ENCODE data around the gene TMEM255B. TPM values are rescaled to one million over a fixed set of nuclear protein-coding genes. Genes with fewer than 3 reads are reported as not detected.

The TMEM255B gene
- total and polyA plus RNA-seq, 2 of the 4 experiments (the other 2 are of a cell fraction): 0.36 to 0.94 TPM

- no peak for TF ChIP-seq CEBPB (IDR thresholded peaks at IDR 0.05; ENCODE audit: low read depth, low read length)
- TF ChIP-seq RAD21 (IDR thresholded peaks at IDR 0.05; ENCODE audit: low read length): no peak
- TF ChIP-seq RFX5 (IDR thresholded peaks at IDR 0.05; ENCODE audit: low read depth, low read length): no peak
- no peak for TF ChIP-seq CHD1 (IDR thresholded peaks at IDR 0.05; ENCODE audit: low read depth, low read length)
- TF ChIP-seq FOS (IDR thresholded peaks at IDR 0.05; ENCODE audit: low read depth, low read length): no peak
- no peak for TF ChIP-seq USF2 (IDR thresholded peaks at IDR 0.05; ENCODE audit: low read depth, low read length)
- no peak for TF ChIP-seq NFE2L2 (IDR thresholded peaks at IDR 0.05; ENCODE audit: low read depth, low read length)
- Histone ChIP-seq H3K27me3 (ENCODE audit: control insufficient read depth, insufficient read depth, low read length) (peaks cover 43% of the 10 kb centered on the region), H3K23ac (ENCODE audit: low read depth, low read length) (no peak overlapping the region), H2BK15ac (ENCODE audit: low read depth, low read length) (no peak overlapping the region), H3K79me1 (ENCODE audit: low read depth in 1 of 2, low read length in 2 of 2) (no peaks in the 10 kb centered on the region), H4K8ac (ENCODE audit: low read depth in 2 of 2, low read length in 2 of 2) (no peak overlapping the region), H2BK5ac (ENCODE audit: low read depth, low read length, poor library complexity, severe bottlenecking) (no peak overlapping the region), H2BK20ac (ENCODE audit: low read depth, low read length) (no peak overlapping the region), H3K14ac (replicated peaks; ENCODE audit: low read depth, low read length) (no peak overlapping the region), H4K5ac (ENCODE audit: low read depth, low read length) (no peak overlapping the region), H2BK120ac (ENCODE audit: low read depth, low read length) (no peak overlapping the region), H3K4ac (ENCODE audit: low read depth, low read length) (no peak overlapping the region), H3K9me3 (ENCODE audit: control insufficient read depth, insufficient read depth, low read length) (peaks cover 2% of the 10 kb centered on the region; the same call in 1 of the 2 replicates), H2AK9ac (replicated peaks; ENCODE audit: low read depth, low read length, poor library complexity) (no peak overlapping the region), H3K27ac (ENCODE audit: insufficient read depth, low read length) (no peak overlapping the region), H3K18ac (ENCODE audit: low read depth, low read length) (no peak overlapping the region), H3K9me1 (ENCODE audit: insufficient read depth, low read length) (peaks cover 6% of the 10 kb centered on the region; the same call in 1 of the 2 replicates), H2AK5ac (ENCODE audit: low read depth, low read length) (no peak overlapping the region), H3K56ac (ENCODE audit: extremely low read depth, insufficient read depth, low read length) (no peak overlapping the region), H2AFZ (replicated peaks; ENCODE audit: low read length, poor library complexity) (no peak overlapping the region), H4K91ac (ENCODE audit: insufficient read depth, low read depth, low read length) (no peak overlapping the region), H3K4me3 (ENCODE audit: insufficient read depth, low read depth, low read length) (no peak overlapping the region), H3K9ac (ENCODE audit: low read depth, low read length) (no peak overlapping the region), H3K4me2 (ENCODE audit: low read depth, low read length) (no peak overlapping the region), H3K4me1 (ENCODE audit: control insufficient read depth, insufficient read depth, low read length) (no peaks in the 10 kb centered on the region; the same call in 1 of the 2 replicates), H4K20me1 (ENCODE audit: insufficient read depth, low read length) (0 out of 2 replicates have a peak, but pooled peaks cover 4% of the 10 kb centered on the region), H3K36me3 (ENCODE audit: control insufficient read depth, insufficient read depth, low read length) (no peaks in the 10 kb centered on the region)
- dilution Hi-C loops (cut with HindIII; ENCODE audit: low sequenced_read_pairs, unreplicated experiment) (no loop called here), in situ Hi-C loops (cut with MboI; ENCODE audit: low sequenced_read_pairs) (no loop called here), intact Hi-C loops (cut with micrococcal nuclease) (no loop called here)
- no TSS peak for BruUV-seq (replicated peaks)
- DNase-seq (no peak), ATAC-seq (ENCODE audit: low read depth) (no peak)
- ChIA-PET CTCF (no interaction called here), POLR2A (ENCODE audit: unreplicated experiment) (no interaction called here)
- 52% methylated on average over 4 of the region's 32 CpGs; no CpG with 5 or more reads in 1 of the 2 experiments for WGBS, 2 experiments (ENCODE audit: extremely low coverage in 2 of 2, insufficient read length in 1 of 2)
Observed at GRCh38 chr13:113731192-113732175, 27.5 kb upstream of the TMEM255B start.

Data from IMR-90 (cell line).